GM21526 (cell line): ENCODE measurements around the gene FBXO28.

Source experiments
- ATAC-seq: cut with Tn5 transposase; IDR thresholded peaks from one replicate; pipeline ENCODE4 v1.9.1; 2021; ENCODE audit warnings: moderate library complexity; ENCODE audit not compliant: unreplicated experiment, low FRiP score

FBXO28 gene

DNA sequence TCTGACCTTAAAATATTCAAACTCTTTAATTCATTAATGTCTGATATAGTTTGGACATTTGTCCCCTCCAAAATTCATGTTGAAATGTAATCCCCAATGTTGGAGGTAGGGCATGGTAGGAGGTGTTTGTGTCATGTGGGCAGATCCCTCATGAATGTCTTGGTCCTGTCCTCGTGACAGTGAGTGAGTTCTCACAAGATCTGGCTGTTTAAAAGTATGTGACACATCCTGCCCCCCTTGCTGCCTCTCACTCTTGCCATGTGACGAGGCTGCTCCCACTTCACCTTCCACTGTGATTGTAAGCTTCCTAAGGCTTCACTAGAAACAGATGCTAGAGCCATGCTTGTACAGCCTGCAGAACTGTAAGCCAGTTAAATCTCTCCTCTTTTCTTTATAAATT, 21.3 kb upstream of the FBXO28 start:
- ATAC-seq = no peak

- no peak for ATAC-seq
Measured at GRCh38 chr1:224095339-224095738, 18.6 kb upstream of the FBXO28 start.

DNA sequence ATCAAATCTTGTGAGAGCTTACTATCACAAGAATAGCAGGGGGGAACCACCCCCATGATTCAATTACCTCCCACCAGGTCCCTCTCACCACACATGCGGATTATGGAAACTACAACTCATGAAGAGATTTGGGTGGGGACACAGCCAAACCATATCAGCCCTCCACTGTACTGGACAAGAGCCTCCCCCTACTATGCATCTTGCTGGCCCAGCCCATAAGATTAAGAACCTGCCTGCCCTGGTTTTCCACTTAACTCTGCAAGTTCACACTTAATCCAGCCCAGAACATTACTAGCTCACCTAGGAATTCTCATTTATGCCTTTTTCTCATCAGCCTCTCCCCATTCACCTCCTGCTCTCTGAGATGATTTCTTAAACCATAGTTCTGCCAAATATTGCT, 18.0 kb upstream of the FBXO28 start:
- ATAC-seq = no peak

GRCh38 chr1:224096773-224097172, 17.1 kb upstream of the FBXO28 start:
- ATAC-seq = no peak

GRCh38 chr1:224098007-224098406, 15.9 kb upstream of the FBXO28 start:
- no peak for ATAC-seq

DNA sequence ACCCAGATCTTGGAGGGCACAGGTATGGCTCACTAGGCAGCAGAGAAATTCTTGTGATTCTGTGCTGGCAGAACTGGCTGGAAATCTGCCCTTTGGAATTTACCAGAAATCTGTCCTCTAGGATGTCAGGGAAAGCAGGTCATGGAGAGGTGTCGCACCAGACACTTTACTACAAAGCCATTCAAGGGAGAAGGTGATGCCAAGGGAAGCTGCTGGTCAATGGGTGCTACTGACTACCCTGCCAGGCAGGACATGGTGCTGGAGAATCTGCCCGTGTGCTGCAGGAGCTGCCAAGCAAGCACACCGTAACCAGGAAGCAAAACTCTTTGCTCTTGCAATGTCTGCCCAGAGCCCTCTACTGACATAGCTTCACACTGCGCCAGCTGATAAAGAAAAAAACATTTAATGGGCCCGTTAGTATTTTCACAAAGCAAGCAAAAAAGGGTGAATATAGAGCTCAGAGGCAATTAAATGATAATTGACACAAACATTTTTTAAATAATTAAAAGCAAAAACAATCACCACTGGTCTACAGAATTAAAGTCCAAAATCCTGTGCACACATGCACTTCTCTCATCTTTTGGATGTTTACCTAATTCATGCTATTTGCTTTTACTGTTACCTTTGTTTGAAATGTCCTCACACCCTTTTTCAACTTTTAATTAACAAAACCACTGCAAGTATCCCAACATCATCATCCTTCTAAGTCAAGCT, 7.2 kb upstream of the FBXO28 start:
- peak; percentile 85 for ATAC-seq

DNA sequence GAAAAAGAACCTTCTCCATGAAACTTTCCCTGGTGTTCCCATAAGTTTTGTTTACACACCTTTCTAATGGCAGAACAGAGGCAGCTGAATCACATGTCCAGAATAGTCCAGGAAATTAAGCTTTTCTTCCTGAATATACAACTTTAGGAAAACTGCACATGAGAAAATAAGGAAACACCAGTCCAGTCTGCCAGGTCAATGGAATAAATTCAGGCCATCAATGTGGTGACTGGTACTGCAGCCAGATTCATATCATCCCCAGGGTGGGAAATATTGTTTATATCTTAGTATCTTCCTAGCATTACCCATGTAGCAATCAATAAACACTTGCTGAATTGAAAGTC, 6.7 kb upstream of the FBXO28 start:
- ATAC-seq = no peak

- no peak for ATAC-seq
Measured at GRCh38 chr1:224108991-224109390, 4.9 kb upstream of the FBXO28 start.

DNA sequence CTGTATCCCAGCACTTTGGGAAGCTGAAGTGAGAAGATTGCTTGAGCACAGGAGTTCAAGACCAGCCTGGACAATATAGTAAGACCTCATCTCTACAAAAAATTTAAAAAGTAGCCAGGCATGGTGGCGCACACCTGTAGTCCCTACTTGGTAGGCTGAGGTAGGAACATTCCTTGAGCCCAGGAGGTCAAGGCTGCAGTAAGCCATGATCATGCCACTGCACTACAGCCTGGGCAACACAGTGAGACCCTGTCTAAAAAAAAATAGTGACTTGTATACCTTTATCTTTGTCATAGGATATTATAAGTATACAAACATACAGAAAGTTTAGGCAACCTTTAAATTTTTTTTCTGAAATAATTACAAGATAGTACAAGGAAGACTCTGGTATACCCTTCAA, 3.9 kb upstream of the FBXO28 start:
- ATAC-seq = no peak

- no peak for ATAC-seq
Measured at GRCh38 chr1:224113005-224113404, 906 bp upstream of the FBXO28 start.

GRCh38 chr1:224113545-224113917, 380 bp upstream of the FBXO28 start:
- ATAC-seq = no peak

DNA sequence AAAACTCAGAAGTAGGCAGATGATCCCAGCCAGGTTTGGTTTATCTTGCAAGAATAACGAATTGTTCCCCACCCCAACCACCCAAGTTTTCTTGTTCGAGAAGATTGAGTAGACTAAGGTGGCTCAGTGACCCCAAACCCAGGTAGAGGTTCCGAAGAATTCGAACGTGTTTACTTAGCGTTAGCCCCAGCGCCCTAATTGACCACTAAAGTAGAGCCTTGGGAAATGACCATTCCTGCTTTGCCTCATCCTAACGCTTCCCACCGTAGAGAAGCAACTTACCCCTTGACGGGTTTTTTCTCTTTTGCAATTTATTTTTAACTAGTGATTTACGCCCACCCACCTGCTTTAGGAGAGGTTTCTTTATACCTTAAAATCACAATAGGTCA, 870 bp downstream of the FBXO28 start:
- ATAC-seq = no peak

DNA sequence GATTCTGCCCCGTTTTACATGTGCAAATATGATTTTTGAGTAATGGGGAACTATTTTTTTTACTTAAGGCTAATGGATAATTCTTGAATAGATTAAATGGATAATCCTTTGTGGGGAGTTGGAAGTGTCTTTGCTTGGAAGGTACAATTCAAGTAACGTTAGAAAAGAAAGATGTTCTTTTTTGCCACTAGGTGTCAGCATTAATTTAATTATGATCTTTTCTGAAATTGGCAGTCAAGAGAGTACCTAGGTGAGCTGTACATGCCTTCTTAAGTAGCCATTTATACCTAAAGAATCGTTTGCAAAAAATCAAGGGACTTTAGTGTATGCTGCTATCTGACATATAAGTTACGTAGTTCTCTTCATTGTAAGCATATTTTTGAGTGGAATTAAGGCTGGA, 2.2 kb downstream of the FBXO28 start:
- peak; percentile 44 for ATAC-seq

DNA sequence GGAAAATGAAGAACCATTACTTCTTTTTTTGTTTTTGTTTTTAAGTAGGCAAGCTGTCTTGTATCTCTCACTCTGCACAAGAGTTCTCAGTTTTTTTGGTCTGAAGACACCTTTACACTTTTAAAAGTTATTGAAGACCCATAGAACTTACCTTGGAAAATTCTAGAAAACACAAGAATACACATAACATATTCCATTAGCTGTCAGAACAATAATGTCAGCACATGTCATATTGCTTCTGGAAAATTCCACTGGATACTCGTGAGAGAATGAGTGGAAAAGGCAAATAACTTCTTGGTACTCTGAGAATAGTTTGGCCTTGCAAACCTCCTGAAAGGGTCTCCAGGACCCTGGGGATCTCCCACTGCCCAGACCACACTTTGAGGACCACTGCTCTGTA, 4.8 kb downstream of the FBXO28 start:
- no peak for ATAC-seq

DNA sequence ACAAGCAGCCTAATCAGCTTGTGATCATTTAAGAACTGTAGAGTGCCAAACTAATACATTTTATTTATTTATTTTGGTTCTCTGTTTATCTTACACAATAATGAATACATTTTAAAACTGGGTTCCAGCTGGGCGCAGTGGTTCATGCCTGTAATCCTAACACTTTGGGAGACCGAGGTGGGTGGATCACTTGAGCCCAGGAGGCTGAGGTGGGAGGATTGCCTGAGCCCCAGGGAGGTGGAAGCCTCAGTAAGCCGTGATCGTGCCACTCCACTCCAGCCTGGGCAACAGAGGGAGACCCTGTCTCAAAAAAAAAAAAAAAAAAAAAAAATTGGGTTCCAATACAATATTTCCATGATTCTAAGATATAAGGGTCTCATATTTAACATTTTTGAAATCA, 9.2 kb downstream of the FBXO28 start:
- no peak for ATAC-seq

GRCh38 chr1:224124220-224124619, 10.3 kb downstream of the FBXO28 start:
- no peak for ATAC-seq

- no peak for ATAC-seq
Measured at GRCh38 chr1:224127925-224128819, 14.3 kb downstream of the FBXO28 start.

DNA sequence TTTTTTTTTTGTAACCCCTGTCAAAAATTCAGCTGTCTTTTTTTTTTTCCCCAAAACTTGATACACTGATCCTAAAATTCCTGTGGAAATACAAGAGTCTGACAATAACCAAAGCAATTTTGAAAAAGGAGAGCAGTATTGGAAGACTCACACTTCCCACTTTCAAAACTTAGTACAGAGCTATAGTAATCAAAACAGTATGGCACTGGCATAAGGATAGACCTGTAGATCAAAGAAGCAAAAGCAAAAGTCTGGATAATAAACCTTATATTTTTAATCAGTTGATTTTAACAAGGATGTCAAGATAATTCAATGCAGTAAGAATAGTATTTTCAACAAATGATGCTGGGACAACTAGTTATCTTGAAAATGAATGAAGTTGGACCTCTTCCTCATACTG, 17.3 kb downstream of the FBXO28 start:
- ATAC-seq = no peak

- no peak for ATAC-seq
Measured at GRCh38 chr1:224132901-224133300, 19.0 kb downstream of the FBXO28 start.

- ATAC-seq = no peak
Measured at GRCh38 chr1:224133741-224134299, 19.9 kb downstream of the FBXO28 start.

GRCh38 chr1:224137518-224137917, 23.6 kb downstream of the FBXO28 start:
- no peak for ATAC-seq

DNA sequence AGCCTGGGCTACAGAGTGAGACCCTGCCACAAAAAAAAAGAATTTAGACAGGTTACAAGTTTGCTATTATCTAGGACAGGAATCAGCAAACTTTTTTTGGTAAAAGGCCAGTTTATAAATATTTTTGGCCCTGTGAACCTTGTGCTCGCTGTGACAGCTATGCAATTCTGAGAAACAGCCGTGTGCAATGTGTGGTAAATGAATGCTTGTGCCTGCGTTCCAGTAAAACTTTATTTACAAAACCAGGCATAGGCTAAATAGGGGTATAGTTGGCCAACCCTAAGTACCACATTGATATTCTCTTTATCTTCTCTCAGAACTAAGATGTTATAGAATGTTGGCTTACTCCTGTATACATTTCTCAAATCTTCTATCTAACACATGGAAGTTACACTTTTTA, 24.3 kb downstream of the FBXO28 start:
- ATAC-seq = no peak
